Body of pancreas (tissue), 4 donors: ENCODE data around the gene MTMR3.

ENCODE experiments used
- CTCF ChIP-seq, 7 experiments: fragments of 450-650 bp in 4 of 7; fragments of 200-600 bp in 3 of 7; sonication (generic) in 3 of 7; IDR thresholded peaks; one replicate each; pipeline ENCODE4 v1.5.1; 2016 to 2019; ENCODE audit warnings: antibody characterized with exemption in 7 of 7
- POLR2A ChIP-seq, 3 donors: fragments of 450-650 bp; IDR thresholded peaks; one replicate each; pipeline ENCODE4 v1.6.1; 2016; ENCODE audit warnings: antibody characterized with exemption in 3 of 3, mild to moderate bottlenecking in 2 of 3

- TF ChIP-seq CTCF (IDR thresholded peaks at IDR 0.05) (no peak), POLR2A (IDR thresholded peaks at IDR 0.05) (no peak)
Measured at GRCh38 chr22:29934596-29934995, 51.6 kb downstream of the MTMR3 start.
